Peyer's patch (tissue), 4 donors: ENCODE results near the gene SRRM4. TPM values are rescaled to one million over a fixed set of nuclear protein-coding genes. Genes with fewer than 3 reads are reported as not detected.

Source experiments
- DNase-seq, 3 donors: peaks; one replicate each; pipeline ENCODE4 v3.0.0-alpha.2; 2017 to 2019
- H3K27ac ChIP-seq, 4 donors: fragments of 200-600 bp; sonication (generic); one replicate each; pipeline ENCODE4 v1.5.1; 2016 to 2019
- H3K27me3 ChIP-seq, 2 donors: fragments of 200-600 bp; sonication (generic); one replicate each; pipeline ENCODE4 v1.5.1; 2019
- H3K36me3 ChIP-seq, 3 donors: fragments of 200-600 bp; sonication (generic); one replicate each; pipeline ENCODE4 v1.5.1; 2016 to 2019
- H3K4me1 ChIP-seq, 4 donors: fragments of 200-600 bp; sonication (generic); one replicate each; pipeline ENCODE4 v1.5.1; 2016 to 2019
- H3K4me3 ChIP-seq, 4 donors: fragments of 200-600 bp; sonication (generic); 1 replicate in 3 of 4; 2 replicates in 1 of 4; pipeline ENCODE4 v1.5.1; 2016 to 2019; ENCODE audit warnings: mild to moderate bottlenecking in 1 of 4
- H3K9me3 ChIP-seq, 4 donors: fragments of 200-600 bp; sonication (generic); one replicate each; pipeline ENCODE4 v1.5.1; 2016 to 2019; ENCODE audit warnings: mild to moderate bottlenecking in 1 of 4
- POLR2A ChIP-seq, 2 donors: fragments of 450-650 bp; IDR thresholded peaks; one replicate each; pipeline ENCODE4 v1.5.1; 2017; ENCODE audit warnings: antibody characterized with exemption in 2 of 2, mild to moderate bottlenecking in 2 of 2, moderate library complexity in 2 of 2
- total RNA-seq, 4 donors: library from RNA; depleted of rRNA; stranded (reverse); fragments of >200 nt; gene quantifications; one replicate each; pipeline ENCODE4 v1.1.0, GENCODE V29; 2016
- TF ChIP-seq, protein P1 (sequence below), 6 experiments: fragments of 450-650 bp in 4 of 6; fragments of 200-600 bp in 2 of 6; sonication (generic) in 1 of 6; IDR thresholded peaks; one replicate each; pipeline ENCODE4 v1.5.1; 2017 to 2019; ENCODE audit warnings: antibody characterized with exemption in 6 of 6, mild to moderate bottlenecking in 3 of 6, moderate library complexity in 1 of 6

Gene SRRM4
- total RNA-seq, 4 donors from 2014 or later: not detected

DNA sequence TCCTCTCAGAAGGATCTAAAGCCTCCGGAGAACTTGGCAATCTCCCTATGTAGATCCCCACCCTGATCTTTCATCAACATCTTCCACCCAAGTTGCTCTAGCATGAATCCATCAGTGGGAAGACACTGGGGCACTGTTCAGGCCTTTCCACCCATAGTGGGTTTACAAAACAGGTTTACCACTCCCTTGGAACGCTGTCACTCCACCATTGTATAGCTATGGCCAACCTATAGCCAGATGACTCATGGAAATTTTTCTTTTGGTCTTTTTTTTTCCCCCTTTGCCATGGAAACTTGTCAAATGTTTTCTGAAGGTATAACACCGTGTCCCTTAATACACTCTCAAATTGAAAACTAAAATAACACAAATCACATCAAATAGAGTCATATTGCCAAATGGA is 186.6 kb downstream of the SRRM4 start:
- Histone ChIP-seq H3K27ac (no peak overlapping the region), H3K9me3 (no peaks in the 10 kb centered on the region), H3K36me3 (no peaks in the 10 kb centered on the region), H3K27me3 (no peaks in the 10 kb centered on the region), H3K4me3 (no peak overlapping the region), H3K4me1 (no peaks in the 10 kb centered on the region)
- no peak for DNase-seq
- no peak for TF ChIP-seq POLR2A (IDR thresholded peaks at IDR 0.05)
- TF ChIP-seq, protein P1, sequence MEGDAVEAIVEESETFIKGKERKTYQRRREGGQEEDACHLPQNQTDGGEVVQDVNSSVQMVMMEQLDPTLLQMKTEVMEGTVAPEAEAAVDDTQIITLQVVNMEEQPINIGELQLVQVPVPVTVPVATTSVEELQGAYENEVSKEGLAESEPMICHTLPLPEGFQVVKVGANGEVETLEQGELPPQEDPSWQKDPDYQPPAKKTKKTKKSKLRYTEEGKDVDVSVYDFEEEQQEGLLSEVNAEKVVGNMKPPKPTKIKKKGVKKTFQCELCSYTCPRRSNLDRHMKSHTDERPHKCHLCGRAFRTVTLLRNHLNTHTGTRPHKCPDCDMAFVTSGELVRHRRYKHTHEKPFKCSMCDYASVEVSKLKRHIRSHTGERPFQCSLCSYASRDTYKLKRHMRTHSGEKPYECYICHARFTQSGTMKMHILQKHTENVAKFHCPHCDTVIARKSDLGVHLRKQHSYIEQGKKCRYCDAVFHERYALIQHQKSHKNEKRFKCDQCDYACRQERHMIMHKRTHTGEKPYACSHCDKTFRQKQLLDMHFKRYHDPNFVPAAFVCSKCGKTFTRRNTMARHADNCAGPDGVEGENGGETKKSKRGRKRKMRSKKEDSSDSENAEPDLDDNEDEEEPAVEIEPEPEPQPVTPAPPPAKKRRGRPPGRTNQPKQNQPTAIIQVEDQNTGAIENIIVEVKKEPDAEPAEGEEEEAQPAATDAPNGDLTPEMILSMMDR (IDR thresholded peaks at IDR 0.05): no peak

DNA sequence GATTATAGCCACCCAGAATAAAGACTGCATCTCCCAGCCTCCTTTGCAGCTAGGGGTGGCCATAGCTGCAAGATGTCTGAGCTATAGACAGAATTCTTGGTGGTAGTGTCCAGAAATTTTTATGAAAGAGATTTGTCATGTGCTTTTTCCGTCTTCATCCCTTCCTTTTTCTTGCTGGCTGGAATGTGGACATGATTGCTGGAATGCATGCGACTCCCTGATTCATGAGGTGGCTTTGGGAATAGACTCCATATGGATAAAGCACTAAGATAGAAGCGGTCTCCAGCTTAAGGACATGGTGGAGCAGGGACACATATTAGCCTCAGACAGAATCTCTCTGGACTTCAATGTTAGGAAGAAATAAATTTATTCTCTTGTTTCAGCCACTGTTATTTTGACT is 187.4 kb downstream of the SRRM4 start:
- H3K9me3 ChIP-seq: no peaks in the 10 kb centered on the region
- no peak overlapping the region for H3K27ac ChIP-seq
- H3K4me1 ChIP-seq: no peaks in the 10 kb centered on the region
- H3K27me3 ChIP-seq: no peaks in the 10 kb centered on the region
- H3K36me3 ChIP-seq: no peaks in the 10 kb centered on the region
- no peak overlapping the region for H3K4me3 ChIP-seq
- TF ChIP-seq POLR2A (IDR thresholded peaks at IDR 0.05): no peak
- TF ChIP-seq, protein P1 (IDR thresholded peaks at IDR 0.05): no peak
- no peak for DNase-seq

- Histone ChIP-seq H3K27ac (no peak overlapping the region), H3K36me3 (no peaks in the 10 kb centered on the region), H3K9me3 (no peaks in the 10 kb centered on the region), H3K4me3 (no peak overlapping the region), H3K4me1 (no peaks in the 10 kb centered on the region), H3K27me3 (no peaks in the 10 kb centered on the region)
- TF ChIP-seq POLR2A (IDR thresholded peaks at IDR 0.05): no peak
- TF ChIP-seq, protein P1 (IDR thresholded peaks at IDR 0.05): no peak
- no peak for DNase-seq
Observed at GRCh38 chr12:119169150-119169549, 187.8 kb downstream of the SRRM4 start.

GRCh38 chr12:119171291-119171690 is 189.9 kb downstream of the SRRM4 start:
- no peaks in the 10 kb centered on the region for H3K4me1 ChIP-seq
- H3K4me3 ChIP-seq: no peak overlapping the region
- DNase-seq: no peak
- no peak for TF ChIP-seq POLR2A (IDR thresholded peaks at IDR 0.05)
- TF ChIP-seq, protein P1 (IDR thresholded peaks at IDR 0.05): no peak
- no peaks in the 10 kb centered on the region for H3K27me3 ChIP-seq
- H3K27ac ChIP-seq: no peak overlapping the region
- H3K36me3 ChIP-seq: no peaks in the 10 kb centered on the region
- H3K9me3 ChIP-seq: no peaks in the 10 kb centered on the region

DNA sequence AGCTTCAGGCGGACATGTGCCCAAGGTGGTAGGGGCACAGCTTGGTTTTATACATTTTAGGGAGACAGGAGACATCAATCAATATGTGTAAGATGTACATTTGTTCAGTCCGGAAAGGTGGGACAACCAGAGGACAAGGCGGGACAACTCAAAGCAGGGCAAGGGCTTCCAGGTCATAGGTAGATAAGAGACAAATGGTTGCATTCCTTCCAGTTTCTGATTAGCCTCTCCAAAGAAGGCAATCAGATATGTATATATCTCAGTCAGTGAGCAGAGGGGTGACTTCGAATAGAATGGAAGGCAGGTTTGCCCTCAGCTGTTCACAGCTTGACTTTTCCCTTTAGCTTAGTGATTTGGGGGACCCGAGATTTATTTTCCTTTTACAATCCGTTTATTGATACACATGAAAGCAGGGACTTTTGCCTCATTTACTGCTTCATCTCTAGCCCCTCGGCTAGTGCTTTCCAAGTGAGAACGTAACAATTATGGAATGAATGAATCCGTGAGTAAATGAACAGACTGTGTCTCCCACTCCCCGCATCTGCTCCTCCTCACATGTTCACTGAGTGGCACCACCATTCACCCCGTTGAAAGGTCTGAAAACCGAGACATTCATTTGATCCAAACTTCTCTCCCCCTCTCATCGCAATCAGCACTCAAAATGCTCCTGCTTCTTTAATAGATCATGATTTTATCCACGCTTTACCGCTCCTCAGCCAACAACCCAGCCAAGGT is 190.5 kb downstream of the SRRM4 start:
- Histone ChIP-seq H3K4me3 (no peak overlapping the region), H3K4me1 (no peaks in the 10 kb centered on the region), H3K27me3 (no peaks in the 10 kb centered on the region), H3K27ac (no peak overlapping the region), H3K9me3 (no peaks in the 10 kb centered on the region), H3K36me3 (no peaks in the 10 kb centered on the region)
- no peak for TF ChIP-seq POLR2A (IDR thresholded peaks at IDR 0.05)
- TF ChIP-seq, protein P1 (IDR thresholded peaks at IDR 0.05): no peak
- DNase-seq: no peak
